Activated CD8-positive, alpha-beta T cell treated with anti-CD3 and anti-CD28 coated beads for 36 hours (primary cell): Measurements from ENCODE around the gene OTOA. TPM values are rescaled to one million over a fixed set of nuclear protein-coding genes. Genes with fewer than 3 reads are reported as not detected.

Source experiments
- ATAC-seq: fragments of 200-7000 bp; cut with Tn5 transposase; one replicate; pipeline ENCODE4 v1.10.0; 2021; ENCODE audit warnings: mild to moderate bottlenecking, moderate library complexity
- CTCF ChIA-PET: fragments of 350-600 bp; sonication (Branson Sonifier 250); formaldehyde crosslinking; loops from one replicate; lab custom pipeline; 2021; ENCODE audit warnings: antibody characterized with exemption; lab: Charles Lee
- POLR2A ChIA-PET: fragments of 350-600 bp; sonication (Branson Sonifier 250); formaldehyde crosslinking; loops from one replicate; lab custom pipeline; 2021; ENCODE audit warnings: antibody characterized with exemption; lab: Charles Lee
- DNase-seq: peaks from one replicate; pipeline ENCODE4 v3.0.0-alpha.2; 2020
- H3K27ac Mint-ChIP-seq: one replicate; pipeline ENCODE4 v1.8.0; 2021; ENCODE audit warnings: mild to moderate bottlenecking, mixed read lengths
- H3K27me3 Mint-ChIP-seq: one replicate; pipeline ENCODE4 v1.8.0; 2021; ENCODE audit warnings: mixed read lengths
- H3K36me3 Mint-ChIP-seq: one replicate; pipeline ENCODE4 v1.8.0; 2021; ENCODE audit warnings: low read depth, mixed read lengths
- H3K4me1 Mint-ChIP-seq: one replicate; pipeline ENCODE4 v1.8.0; 2021; ENCODE audit warnings: low read depth, mixed read lengths
- H3K4me3 Mint-ChIP-seq: one replicate; pipeline ENCODE4 v1.8.0; 2021; ENCODE audit warnings: mild to moderate bottlenecking, moderate library complexity, mixed read lengths
- H3K9me3 Mint-ChIP-seq: one replicate; pipeline ENCODE4 v1.8.0; 2021; ENCODE audit warnings: mixed read lengths
- intact Hi-C: fragments of 100-400 bp; cut with micrococcal nuclease; formaldehyde crosslinking; loops from one replicate; pipeline ENCODE4 v1.10.0; 2022
- total RNA-seq, 2 experiments: library from RNA; stranded (reverse); gene quantifications; one replicate each; pipeline ENCODE4 v1.2.3, GENCODE V29; 2021
- TF ChIP-seq, protein P1 (sequence below): fragments of 200-600 bp; IDR thresholded peaks from one replicate; pipeline ENCODE4 v1.8.0; 2022; ENCODE audit warnings: antibody characterized with exemption, mild to moderate bottlenecking

OTOA gene
- total RNA-seq, 2 experiments from 2014 or later = 0.09 TPM; not detected in 1

DNA sequence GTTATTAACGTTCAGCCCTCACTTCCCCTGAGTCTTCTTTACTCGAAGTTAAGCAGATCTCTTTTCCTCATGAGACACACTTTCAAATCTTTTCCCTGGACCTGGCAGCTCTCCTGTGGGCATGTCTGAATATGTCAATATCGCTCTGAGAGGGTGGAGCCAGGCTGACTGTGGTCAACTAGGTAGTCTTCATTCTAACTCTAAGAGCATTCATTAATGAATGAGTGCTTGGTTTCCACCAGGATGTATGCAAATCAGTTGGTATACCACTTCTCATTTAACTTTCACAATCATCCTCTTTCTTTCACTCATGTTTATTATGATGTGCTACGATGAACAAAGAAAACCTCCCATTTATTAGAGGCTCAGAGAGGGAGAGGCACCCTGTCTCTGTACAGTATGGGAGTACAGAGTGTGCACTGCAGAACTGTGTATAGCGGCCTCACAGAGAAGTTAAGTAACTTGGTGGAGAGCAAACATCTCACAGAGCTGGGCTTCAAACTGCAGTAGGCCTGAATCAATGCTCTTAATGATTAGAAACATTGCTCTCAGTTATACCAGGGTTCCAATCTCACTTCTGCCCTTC lies 39.9 kb downstream of the OTOA start:
- ChIA-PET POLR2A (no interaction called here), CTCF (interaction anchor here (0.9 to 12.0 kb wide), 5 partner anchors 9 to 374 kb away, joined by 3 to 133 read pairs (median 4); no protein-coding TSS in a partner anchor)
- Mint-ChIP-seq H3K36me3 (no peaks in the 10 kb centered on the region), H3K9me3 (no peaks in the 10 kb centered on the region), H3K27ac (no peak overlapping the region), H3K27me3 (no peaks in the 10 kb centered on the region), H3K4me3 (no peak overlapping the region), H3K4me1 (no peaks in the 10 kb centered on the region)
- intact Hi-C loops = no loop called here
- no peak for DNase-seq
- ATAC-seq = no peak
- TF ChIP-seq, protein P1, sequence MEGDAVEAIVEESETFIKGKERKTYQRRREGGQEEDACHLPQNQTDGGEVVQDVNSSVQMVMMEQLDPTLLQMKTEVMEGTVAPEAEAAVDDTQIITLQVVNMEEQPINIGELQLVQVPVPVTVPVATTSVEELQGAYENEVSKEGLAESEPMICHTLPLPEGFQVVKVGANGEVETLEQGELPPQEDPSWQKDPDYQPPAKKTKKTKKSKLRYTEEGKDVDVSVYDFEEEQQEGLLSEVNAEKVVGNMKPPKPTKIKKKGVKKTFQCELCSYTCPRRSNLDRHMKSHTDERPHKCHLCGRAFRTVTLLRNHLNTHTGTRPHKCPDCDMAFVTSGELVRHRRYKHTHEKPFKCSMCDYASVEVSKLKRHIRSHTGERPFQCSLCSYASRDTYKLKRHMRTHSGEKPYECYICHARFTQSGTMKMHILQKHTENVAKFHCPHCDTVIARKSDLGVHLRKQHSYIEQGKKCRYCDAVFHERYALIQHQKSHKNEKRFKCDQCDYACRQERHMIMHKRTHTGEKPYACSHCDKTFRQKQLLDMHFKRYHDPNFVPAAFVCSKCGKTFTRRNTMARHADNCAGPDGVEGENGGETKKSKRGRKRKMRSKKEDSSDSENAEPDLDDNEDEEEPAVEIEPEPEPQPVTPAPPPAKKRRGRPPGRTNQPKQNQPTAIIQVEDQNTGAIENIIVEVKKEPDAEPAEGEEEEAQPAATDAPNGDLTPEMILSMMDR = no peak

DNA sequence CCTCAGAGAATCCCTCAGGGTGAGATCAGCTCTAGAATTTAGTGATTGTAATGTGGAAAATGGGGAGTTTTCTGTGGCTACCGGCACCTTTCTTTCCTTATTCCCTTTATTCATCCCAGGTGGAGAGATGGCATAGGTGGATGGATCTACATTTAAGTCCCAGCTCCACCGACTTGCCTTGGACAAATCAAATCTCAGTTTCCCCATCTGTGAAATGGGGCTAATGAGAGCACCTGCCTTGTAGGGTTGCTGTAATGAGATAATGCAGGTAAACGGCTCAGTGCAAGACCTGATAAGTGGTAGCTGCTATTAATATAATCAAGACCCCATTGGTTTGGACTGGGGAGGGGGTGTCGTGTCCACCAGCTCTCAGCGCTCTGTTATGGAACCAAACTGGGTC lies 40.5 kb downstream of the OTOA start:
- ChIA-PET CTCF (interaction anchor here (1.2 to 12.0 kb wide), 4 partner anchors 9 to 120 kb away, joined by 4 to 133 read pairs (median 4); no protein-coding TSS in a partner anchor), POLR2A (interaction anchor here (0.6 kb wide), 1 partner anchor 925 kb away, joined by 3 read pairs; no protein-coding TSS in a partner anchor)
- Mint-ChIP-seq H3K27me3 (no peaks in the 10 kb centered on the region), H3K27ac (no peak overlapping the region), H3K4me3 (no peak overlapping the region), H3K9me3 (no peaks in the 10 kb centered on the region), H3K36me3 (no peaks in the 10 kb centered on the region), H3K4me1 (no peaks in the 10 kb centered on the region)
- ATAC-seq = no peak
- intact Hi-C loops = no loop called here
- TF ChIP-seq, protein P1 = no peak
- no peak for DNase-seq

DNA sequence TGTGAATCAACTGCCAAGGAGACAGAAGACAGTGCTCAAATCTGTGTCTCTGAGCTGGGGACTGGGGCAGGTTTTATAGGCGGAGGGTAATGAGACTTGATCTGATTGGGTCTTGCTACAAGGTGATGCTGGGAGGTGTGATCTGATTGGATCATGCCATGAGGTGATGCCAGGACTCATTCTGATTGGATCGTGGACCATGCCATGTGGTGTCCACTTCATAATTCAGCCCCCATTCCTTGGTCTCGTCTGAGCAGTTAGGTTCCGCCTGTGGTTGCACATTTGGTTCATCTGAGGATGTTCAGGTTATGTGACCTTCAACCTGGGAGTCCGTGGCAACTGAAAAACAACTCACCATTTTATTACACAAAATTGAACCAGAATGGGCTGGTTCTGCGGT lies 41.0 kb downstream of the OTOA start:
- H3K27me3 Mint-ChIP-seq = no peaks in the 10 kb centered on the region
- ChIA-PET POLR2A (interaction anchor here (0.6 kb wide), 2 partner anchors 43 to 925 kb away, joined by 3 to 4 read pairs; no protein-coding TSS in a partner anchor), CTCF (interaction anchor here (1.1 to 12.0 kb wide), 3 partner anchors 21 to 49 kb away, joined by 3 to 133 read pairs (median 4); no protein-coding TSS in a partner anchor)
- no peaks in the 10 kb centered on the region for H3K4me1 Mint-ChIP-seq
- ATAC-seq (no peak), DNase-seq (no peak)
- H3K27ac Mint-ChIP-seq = no peak overlapping the region
- TF ChIP-seq, protein P1 = no peak
- H3K4me3 Mint-ChIP-seq = no peak overlapping the region
- intact Hi-C loops = loop anchor here (5.0 kb wide), 2 partner anchors 47 to 117 kb away; no protein-coding TSS in a partner anchor
- H3K9me3 Mint-ChIP-seq = no peaks in the 10 kb centered on the region
- H3K36me3 Mint-ChIP-seq = no peaks in the 10 kb centered on the region

DNA sequence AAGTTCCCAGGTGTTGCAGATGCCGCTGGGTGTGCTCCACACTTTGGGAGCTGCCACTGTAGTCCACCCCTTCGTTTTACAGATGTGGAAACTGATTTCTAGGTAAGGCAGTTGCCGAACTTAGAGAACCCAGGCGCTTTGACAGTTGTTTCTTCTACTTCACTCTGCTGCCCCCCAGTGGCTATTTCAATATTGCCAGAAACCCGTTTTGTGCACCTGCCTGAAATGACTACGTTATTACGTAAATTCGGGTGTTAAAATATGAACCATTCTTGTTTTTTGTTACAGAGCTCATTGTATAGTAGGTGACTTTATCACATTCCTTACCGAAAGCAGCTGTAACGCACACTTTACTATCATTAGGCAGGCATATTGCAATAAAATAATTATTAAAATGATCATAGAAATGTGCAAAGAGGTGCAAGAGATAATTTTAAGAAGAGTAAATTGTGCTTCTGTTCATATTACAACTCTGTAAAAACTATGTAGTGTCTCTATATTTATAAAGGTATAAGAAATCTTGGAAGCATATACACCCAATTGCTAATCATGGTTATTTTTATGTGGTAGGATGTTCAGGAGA lies 44.9 kb downstream of the OTOA start:
- intact Hi-C loops = loop anchor here (5.0 kb wide), 2 partner anchors 51 to 121 kb away; no protein-coding TSS in a partner anchor
- ChIA-PET POLR2A (interaction anchor here (1.1 to 1.2 kb wide), 2 partner anchors 51 to 70 kb away, joined by 3 read pairs; no protein-coding TSS in a partner anchor), CTCF (interaction anchor here (0.6 to 12.0 kb wide), 45 partner anchors 9 to 480 kb away, joined by 3 to 133 read pairs (median 5); partner anchors contain the start of gene OTOA)
- no peaks in the 10 kb centered on the region for H3K9me3 Mint-ChIP-seq
- no peak overlapping the region for H3K27ac Mint-ChIP-seq
- H3K27me3 Mint-ChIP-seq = no peaks in the 10 kb centered on the region
- no peaks in the 10 kb centered on the region for H3K36me3 Mint-ChIP-seq
- peaks cover 2% of the 10 kb centered on the region for H3K4me1 Mint-ChIP-seq
- TF ChIP-seq, protein P1 = peak; percentile 88
- ATAC-seq (peak; percentile 45), DNase-seq (peak; percentile 94)
- no peak overlapping the region for H3K4me3 Mint-ChIP-seq
